Esophagus squamous epithelium (tissue), 5 donors: Measurements from ENCODE around the gene ZNF750. TPM values are rescaled to one million over a fixed set of nuclear protein-coding genes. Genes with fewer than 3 reads are reported as not detected.

Experiments
- DNase-seq: peaks from one replicate; lab custom pipeline; 2025; lab: John Stamatoyannopoulos, UW
- H3K27ac ChIP-seq, 4 donors: fragments of 200-600 bp; sonication (generic); one replicate each; pipeline ENCODE4 v1.5.1; 2016 to 2019; ENCODE audit warnings: mild to moderate bottlenecking in 1 of 4
- H3K27me3 ChIP-seq, 4 donors: fragments of 200-600 bp; sonication (generic); 1 replicate in 3 of 4; 2 replicates in 1 of 4; pipeline versions ENCODE4 v1.5.1 to v1.6.0; 2017 to 2021; ENCODE audit warnings: antibody characterized with exemption in 1 of 4
- H3K36me3 ChIP-seq, 3 donors: fragments of 200-600 bp; sonication (generic); one replicate each; pipeline ENCODE4 v1.5.1; 2016 to 2019
- H3K4me1 ChIP-seq, 3 donors: fragments of 200-600 bp; sonication (generic); one replicate each; pipeline ENCODE4 v1.5.1; 2017 to 2019
- H3K4me3 ChIP-seq, 4 donors: fragments of 200-600 bp; sonication (generic); 1 replicate in 3 of 4; 2 replicates in 1 of 4; pipeline ENCODE4 v1.5.1; 2016 to 2019; ENCODE audit warnings: mild to moderate bottlenecking in 2 of 4, moderate library complexity in 1 of 4
- H3K9me3 ChIP-seq, 3 donors: fragments of 200-600 bp; sonication (generic); one replicate each; pipeline ENCODE4 v1.5.1; 2016 to 2019
- POLR2A ChIP-seq, 4 donors: fragments of 450-650 bp; IDR thresholded peaks; one replicate each; pipeline ENCODE4 v1.6.1; 2017; ENCODE audit warnings: antibody characterized with exemption in 4 of 4, mild to moderate bottlenecking in 4 of 4, moderate library complexity in 3 of 4
- WGBS, 2 donors: methylation state at CpG; one replicate each; pipeline ENCODE4 v1.1.5; 2018; 5-methylcytosine and 5-hydroxymethylcytosine counted together
- intact Hi-C: fragments of 100-400 bp; cut with DNase I; formaldehyde crosslinking; loops from one replicate; pipeline ENCODE4 v1.15.0; 2022
- total RNA-seq, 4 donors: library from RNA; depleted of rRNA; stranded (reverse); fragments of >200 nt; gene quantifications; one replicate each; pipeline ENCODE4 v1.1.0, GENCODE V29; 2016
- TF ChIP-seq, protein P1 (sequence below), 6 experiments: fragments of 450-650 bp in 4 of 6; fragments of 200-600 bp in 2 of 6; sonication (generic) in 2 of 6; IDR thresholded peaks; one replicate each; pipeline ENCODE4 v1.5.1; 2016 to 2019; ENCODE audit warnings: antibody characterized with exemption in 6 of 6, mild to moderate bottlenecking in 4 of 6, moderate library complexity in 4 of 6
- donor health status: DM: yes; HTN: yes; CAD: no.

The ZNF750 gene
- total RNA-seq, 4 donors from 2014 or later, result 55.4 to 253 (median 96.8) TPM

DNA sequence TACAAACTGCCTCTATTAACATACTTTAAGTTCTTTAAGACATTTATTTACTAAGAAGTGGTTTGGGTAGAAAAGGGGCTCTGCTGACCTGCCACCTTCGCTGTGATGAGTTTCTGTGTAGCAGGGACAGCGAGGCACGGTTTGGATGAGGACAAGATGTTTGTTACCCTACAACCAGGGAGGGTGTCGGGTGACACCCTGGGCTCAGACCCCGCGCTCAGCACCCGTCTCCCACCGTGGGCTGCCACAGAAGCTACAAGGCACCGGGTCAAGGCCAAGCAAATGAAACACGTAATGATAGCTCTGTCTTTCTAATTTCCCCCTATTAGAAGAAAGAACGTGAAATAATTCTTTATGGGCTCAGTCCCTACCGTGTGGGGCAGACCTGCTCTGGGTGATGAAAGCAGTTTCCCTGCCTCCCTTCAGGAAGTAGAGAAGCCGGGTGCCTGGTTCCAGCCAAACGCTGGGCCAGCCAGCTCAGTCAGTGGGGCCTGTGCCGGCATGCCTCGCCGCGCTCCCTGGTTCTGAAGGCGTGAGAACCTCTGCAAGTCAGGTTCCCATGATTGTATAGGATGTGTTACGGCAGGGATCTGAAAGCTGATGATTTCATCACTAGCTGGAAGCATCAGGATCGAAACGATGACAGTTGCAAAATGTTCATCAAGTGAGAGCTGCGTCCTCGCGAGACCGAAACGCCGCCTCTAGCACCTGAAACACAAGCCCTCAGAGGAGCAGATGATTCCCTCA is 3.9 kb downstream of the ZNF750 start:
- no peaks in the 10 kb centered on the region for H3K27me3 ChIP-seq
- WGBS, 2 donors, result 47 to 62% methylated on average over 17 to 21 of the region's 28 CpGs
- TF ChIP-seq, protein P1, sequence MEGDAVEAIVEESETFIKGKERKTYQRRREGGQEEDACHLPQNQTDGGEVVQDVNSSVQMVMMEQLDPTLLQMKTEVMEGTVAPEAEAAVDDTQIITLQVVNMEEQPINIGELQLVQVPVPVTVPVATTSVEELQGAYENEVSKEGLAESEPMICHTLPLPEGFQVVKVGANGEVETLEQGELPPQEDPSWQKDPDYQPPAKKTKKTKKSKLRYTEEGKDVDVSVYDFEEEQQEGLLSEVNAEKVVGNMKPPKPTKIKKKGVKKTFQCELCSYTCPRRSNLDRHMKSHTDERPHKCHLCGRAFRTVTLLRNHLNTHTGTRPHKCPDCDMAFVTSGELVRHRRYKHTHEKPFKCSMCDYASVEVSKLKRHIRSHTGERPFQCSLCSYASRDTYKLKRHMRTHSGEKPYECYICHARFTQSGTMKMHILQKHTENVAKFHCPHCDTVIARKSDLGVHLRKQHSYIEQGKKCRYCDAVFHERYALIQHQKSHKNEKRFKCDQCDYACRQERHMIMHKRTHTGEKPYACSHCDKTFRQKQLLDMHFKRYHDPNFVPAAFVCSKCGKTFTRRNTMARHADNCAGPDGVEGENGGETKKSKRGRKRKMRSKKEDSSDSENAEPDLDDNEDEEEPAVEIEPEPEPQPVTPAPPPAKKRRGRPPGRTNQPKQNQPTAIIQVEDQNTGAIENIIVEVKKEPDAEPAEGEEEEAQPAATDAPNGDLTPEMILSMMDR (IDR thresholded peaks at IDR 0.05), result no peak
- no peak for TF ChIP-seq POLR2A (IDR thresholded peaks at IDR 0.05)

DNA sequence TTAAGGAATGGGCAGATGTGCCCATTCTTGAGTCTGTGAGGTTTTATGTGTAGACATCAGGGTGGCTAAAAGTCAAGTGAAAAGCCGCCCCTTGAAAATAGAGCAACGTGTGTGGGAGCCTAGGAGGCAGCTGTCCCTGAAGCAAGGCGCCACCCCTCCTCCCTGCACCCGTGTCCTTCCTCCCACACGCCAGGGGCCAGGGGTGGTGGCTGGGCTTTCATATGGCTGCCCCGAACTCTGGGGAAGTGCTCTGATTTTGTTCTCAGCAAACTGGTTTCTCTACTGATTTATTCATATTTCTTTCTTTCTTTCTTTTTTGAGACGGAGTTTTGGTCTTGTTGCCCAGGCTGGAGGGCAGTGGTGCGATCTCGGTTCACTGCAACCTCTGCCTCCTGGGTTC is 4.7 kb downstream of the ZNF750 start:
- Histone ChIP-seq H3K4me3 (peak overlapping the region in 2 of 4 donors; percentile 23 to 48), H3K27ac (peak overlapping the region; percentile 88 to 93 (median 90)), H3K36me3 (peaks cover 11 to 58% (median 24%) of the 10 kb centered on the region in 3 donors), H3K27me3 (no peaks in the 10 kb centered on the region), H3K9me3 (no peaks in the 10 kb centered on the region), H3K4me1 (peaks cover 7 to 64% (median 9%) of the 10 kb centered on the region in 3 donors)
- no peak for TF ChIP-seq POLR2A (IDR thresholded peaks at IDR 0.05)
- TF ChIP-seq, protein P1 (IDR thresholded peaks at IDR 0.05), result no peak
- no peak for DNase-seq
- intact Hi-C loops, result loop anchor here (5.0 kb wide), 2 partner anchors 42 to 43 kb away; no protein-coding TSS in a partner anchor
- 72 to 77% methylated on average over 9 of the region's 9 CpGs for WGBS, 2 donors

More for the DNA sequence above, 3.9 kb downstream of the ZNF750 start:
- H3K4me3 ChIP-seq, result peak overlapping the region; percentile 10 to 48 (median 27)
- DNase-seq, result no peak
- H3K9me3 ChIP-seq, result no peaks in the 10 kb centered on the region
- intact Hi-C loops, result loop anchor here (5.0 kb wide), 2 partner anchors 41 to 44 kb away; no protein-coding TSS in a partner anchor
- H3K36me3 ChIP-seq, result peaks cover 3 to 50% (median 16%) of the 10 kb centered on the region in 3 donors
- H3K4me1 ChIP-seq, result peaks cover 3 to 64% (median 7%) of the 10 kb centered on the region in 3 donors
- peak overlapping the region; percentile 88 to 93 (median 90) for H3K27ac ChIP-seq

DNA sequence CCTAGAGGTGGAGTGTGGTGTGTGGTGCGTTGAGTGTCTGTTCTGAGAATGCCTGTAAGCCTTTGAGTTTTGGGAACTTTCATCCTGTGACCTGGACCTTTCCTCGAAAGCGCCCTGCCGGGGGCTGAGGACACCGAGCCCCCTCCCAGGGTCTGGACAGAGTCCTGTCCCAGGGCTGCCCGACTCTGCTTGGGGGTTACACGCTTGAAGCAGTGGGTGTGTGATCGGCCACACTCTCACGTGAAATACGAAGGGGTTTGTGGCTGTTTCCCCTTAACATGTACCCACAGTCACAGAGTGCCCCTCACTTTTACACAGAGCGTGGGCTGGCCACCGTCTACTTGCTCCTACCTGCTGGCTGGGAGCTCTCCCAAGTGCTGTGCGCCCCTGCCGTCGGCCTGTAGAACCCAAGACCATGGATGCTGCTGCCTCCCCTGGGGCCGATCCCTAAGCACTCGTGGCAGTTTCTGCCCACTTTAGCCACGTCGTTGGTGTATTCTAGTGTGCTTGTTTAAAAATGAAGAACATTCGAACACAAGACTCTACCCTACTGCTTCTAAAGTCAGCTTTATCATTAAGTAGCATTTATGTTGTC is 6.8 kb downstream of the ZNF750 start:
- intact Hi-C loops, result no loop called here
- peaks cover 7 to 67% (median 10%) of the 10 kb centered on the region in 3 donors for H3K4me1 ChIP-seq
- no peak overlapping the region for H3K4me3 ChIP-seq
- H3K27ac ChIP-seq, result peak overlapping the region in 3 of 4 donors; percentile 28 to 93 (median 89)
- peaks cover 14 to 80% (median 24%) of the 10 kb centered on the region in 3 donors for H3K36me3 ChIP-seq
- TF ChIP-seq, protein P1 (IDR thresholded peaks at IDR 0.05), result no peak
- no peak for TF ChIP-seq POLR2A (IDR thresholded peaks at IDR 0.05)
- 95 to 97% methylated on average over 11 to 19 of the region's 20 CpGs for WGBS, 2 donors
- no peaks in the 10 kb centered on the region for H3K9me3 ChIP-seq
- H3K27me3 ChIP-seq, result no peaks in the 10 kb centered on the region
- DNase-seq, result no peak

DNA sequence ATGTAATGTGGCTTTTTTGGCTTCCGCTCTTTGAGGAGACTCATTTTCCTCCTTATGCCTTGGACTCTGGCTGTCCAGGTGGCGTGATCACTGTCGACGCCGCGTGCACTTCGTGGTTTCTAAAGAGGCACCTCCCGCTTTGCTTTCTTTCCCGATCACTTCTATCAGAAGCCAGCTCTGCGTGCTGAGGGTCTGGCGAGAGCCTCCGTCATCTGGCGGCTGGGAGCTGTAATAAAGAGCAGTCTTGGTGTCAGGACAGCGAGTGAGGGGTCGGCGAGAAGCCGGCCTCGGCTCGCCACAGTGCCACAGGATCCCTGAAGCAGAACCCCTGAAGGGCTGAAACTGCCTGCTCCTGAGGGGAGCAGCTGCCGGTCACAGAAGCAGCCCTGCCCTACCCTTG is 7.4 kb downstream of the ZNF750 start:
- Histone ChIP-seq H3K4me1 (peaks cover 7 to 62% (median 8%) of the 10 kb centered on the region in 3 donors), H3K27ac (peak overlapping the region in 3 of 4 donors; percentile 28 to 93 (median 89)), H3K4me3 (no peak overlapping the region), H3K36me3 (peaks cover 14 to 85% (median 24%) of the 10 kb centered on the region in 3 donors), H3K9me3 (no peaks in the 10 kb centered on the region), H3K27me3 (no peaks in the 10 kb centered on the region)
- TF ChIP-seq POLR2A (IDR thresholded peaks at IDR 0.05), result no peak
- TF ChIP-seq, protein P1 (IDR thresholded peaks at IDR 0.05), result no peak
- intact Hi-C loops, result no loop called here
- DNase-seq, result no peak
- WGBS, 2 donors, result 86 to 95% methylated on average over 13 to 14 of the region's 20 CpGs

DNA sequence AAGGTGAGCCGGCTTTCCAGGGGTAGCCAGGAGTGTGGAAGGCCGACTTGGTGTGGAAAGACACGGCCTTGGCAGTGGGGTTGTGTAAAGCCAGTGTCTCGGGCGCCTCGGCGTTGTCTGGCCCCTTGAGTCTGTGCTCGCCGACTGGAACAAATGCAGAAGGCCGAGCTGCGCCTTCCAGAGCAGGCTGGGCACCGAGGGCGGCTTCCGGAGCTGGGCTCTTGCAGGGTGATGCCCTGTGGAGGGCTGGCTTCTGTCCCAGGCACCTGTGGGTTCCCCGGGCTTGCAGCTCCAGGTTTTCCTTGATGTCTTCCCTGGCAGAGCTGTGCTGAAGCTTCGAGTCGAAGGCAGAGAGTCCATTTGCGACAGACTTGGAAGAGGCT is 8.0 kb downstream of the ZNF750 start:
- H3K4me3 ChIP-seq, result no peak overlapping the region
- DNase-seq, result no peak
- H3K27ac ChIP-seq, result peak overlapping the region in 2 of 4 donors; percentile 89 to 93
- H3K9me3 ChIP-seq, result no peaks in the 10 kb centered on the region
- H3K27me3 ChIP-seq, result no peaks in the 10 kb centered on the region
- intact Hi-C loops, result no loop called here
- TF ChIP-seq POLR2A (IDR thresholded peaks at IDR 0.05), result no peak
- TF ChIP-seq, protein P1 (IDR thresholded peaks at IDR 0.05), result no peak
- peaks cover 6 to 55% (median 7%) of the 10 kb centered on the region in 3 donors for H3K4me1 ChIP-seq
- H3K36me3 ChIP-seq, result peaks cover 14 to 89% (median 24%) of the 10 kb centered on the region in 3 donors
- WGBS, 2 donors, result 89 to 93% methylated on average over 8 to 10 of the region's 18 CpGs
